Measurements from ENCODE around the gene TOM1. TPM values are rescaled to one million over a fixed set of nuclear protein-coding genes. Genes with fewer than 3 reads are reported as not detected.

TOM1 gene
- total and polyA plus RNA-seq, 2 of the 13 experiments (the other 11 are each of a cell fraction or from before 2014, with no cell fraction given) = 30.8 to 87.3 TPM

DNA sequence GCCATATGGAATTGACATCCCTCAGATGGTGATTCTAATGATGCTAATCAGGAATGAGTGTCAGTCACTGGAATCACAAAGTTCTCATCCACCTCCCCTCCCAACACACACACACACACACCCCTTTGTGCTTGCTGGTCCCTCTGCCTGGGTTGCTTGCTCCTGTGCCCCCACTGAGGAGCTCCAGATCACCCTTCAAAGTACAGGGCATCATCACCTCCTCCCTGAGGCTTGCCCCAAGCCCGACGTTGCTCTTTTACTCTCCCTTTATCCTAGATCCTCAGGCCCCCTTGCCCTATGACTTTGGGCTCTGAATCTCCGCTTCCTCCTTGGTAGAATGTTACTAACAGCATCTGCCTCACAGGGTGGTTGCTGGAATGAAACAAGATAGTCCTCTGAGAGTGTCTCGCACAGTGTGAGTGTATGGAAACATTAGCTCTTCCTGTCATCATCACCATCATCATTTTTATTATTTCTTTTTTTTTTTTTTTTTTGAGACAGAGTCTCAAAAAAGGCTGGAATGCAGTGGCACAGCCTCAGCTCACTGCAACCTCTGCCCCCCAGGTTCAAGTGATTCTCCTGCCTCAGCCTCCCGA, 3.4 kb downstream of the TOM1 start (continued):
- no peak for TF ChIP-seq ZFP36L2 (CRISPR knock-in tag; IDR thresholded peaks at IDR 0.05)

- CTCF ChIA-PET (ENCODE audit: low intra/inter-chr PET ratio, low total read pairs) = no interaction called here
- TF ChIP-seq RNF219 (CRISPR knock-in tag; IDR thresholded peaks at IDR 0.05) (no peak), ZNF563 (CRISPR knock-in tag; IDR thresholded peaks at IDR 0.05) (no peak), NFE2L2 (IDR thresholded peaks at IDR 0.05; ENCODE audit: low read length) (peak; percentile 41; the same call in 1 of the 2 replicates)
Observed at GRCh38 chr22:35305525-35306070, 5.9 kb downstream of the TOM1 start.

More at GRCh38 chr22:35305525-35306070, 5.9 kb downstream of the TOM1 start:
- peaks cover 52% of the 10 kb centered on the region for H3K4me1 ChIP-seq (ENCODE audit: insufficient read depth, low read length)
- in situ Hi-C loops (cut with HindIII; ENCODE audit: extremely low pct_ligation_motif_present, low pct_unique_long_range_greater_than_20kb) (no loop called here), intact Hi-C loops (cut with micrococcal nuclease; ENCODE audit: unreplicated experiment) (no loop called here)
- no peak for ATAC-seq
- no peak overlapping the region for H3K27ac ChIP-seq (ENCODE audit: extremely low read length, insufficient read depth, low read length)
- no peak overlapping the region for H3K4me2 ChIP-seq (ENCODE audit: low read depth, low read length)
- FAIRE-seq = no peak
- peaks cover 61% of the 10 kb centered on the region for H3K79me2 ChIP-seq (ENCODE audit: insufficient read depth, low read length)
- no peak for DNase-seq (ENCODE audit: low spot score)
- 85% methylated on average over 8 of the region's 8 CpGs for WGBS (ENCODE audit: low lambda C conversion rate)
- H3K36me3 ChIP-seq (replicated peaks in 1 of 2; ENCODE audit: control insufficient read depth in 1 of 2, insufficient read depth in 2 of 2, low read length in 2 of 2) = peaks cover 4 to 18% of the 10 kb centered on the region in 2 experiments; a peak in 3 of 5 replicates
- no peak overlapping the region for H2AFZ ChIP-seq (ENCODE audit: low read length)
- H3K9ac ChIP-seq (ENCODE audit: insufficient read depth, low read depth, low read length) = no peak overlapping the region
- no peaks in the 10 kb centered on the region; a peak in 1 of 5 replicates for H3K27me3 ChIP-seq (ENCODE audit: control insufficient read depth in 1 of 2, insufficient read depth in 2 of 2, low read length in 2 of 2)
- POLR2A ChIA-PET = interaction anchor here (0.8 to 1.9 kb wide), 2 partner anchors 21 to 23 kb away, joined by 3 to 9 read pairs; no protein-coding TSS in a partner anchor
- no peak overlapping the region for H3K4me3 ChIP-seq (replicated peaks in 1 of 3; ENCODE audit: insufficient read depth in 1 of 3, low read depth in 2 of 3, low read length in 3 of 3)
- no peaks in the 10 kb centered on the region for H3K9me3 ChIP-seq (ENCODE audit: low read length)
- BruUV-seq (replicated peaks) = no TSS peak
- no peaks in the 10 kb centered on the region; the same call in 1 of the 2 replicates for H4K20me1 ChIP-seq (ENCODE audit: insufficient read depth, low read length)
